Measurements from ENCODE around the gene GLTP. TPM values are rescaled to one million over a fixed set of nuclear protein-coding genes. Genes with fewer than 3 reads are reported as not detected.

GLTP gene
- total and polyA plus RNA-seq, 12 donors: 18.0 to 28.0 (median 21.9) TPM

DNA sequence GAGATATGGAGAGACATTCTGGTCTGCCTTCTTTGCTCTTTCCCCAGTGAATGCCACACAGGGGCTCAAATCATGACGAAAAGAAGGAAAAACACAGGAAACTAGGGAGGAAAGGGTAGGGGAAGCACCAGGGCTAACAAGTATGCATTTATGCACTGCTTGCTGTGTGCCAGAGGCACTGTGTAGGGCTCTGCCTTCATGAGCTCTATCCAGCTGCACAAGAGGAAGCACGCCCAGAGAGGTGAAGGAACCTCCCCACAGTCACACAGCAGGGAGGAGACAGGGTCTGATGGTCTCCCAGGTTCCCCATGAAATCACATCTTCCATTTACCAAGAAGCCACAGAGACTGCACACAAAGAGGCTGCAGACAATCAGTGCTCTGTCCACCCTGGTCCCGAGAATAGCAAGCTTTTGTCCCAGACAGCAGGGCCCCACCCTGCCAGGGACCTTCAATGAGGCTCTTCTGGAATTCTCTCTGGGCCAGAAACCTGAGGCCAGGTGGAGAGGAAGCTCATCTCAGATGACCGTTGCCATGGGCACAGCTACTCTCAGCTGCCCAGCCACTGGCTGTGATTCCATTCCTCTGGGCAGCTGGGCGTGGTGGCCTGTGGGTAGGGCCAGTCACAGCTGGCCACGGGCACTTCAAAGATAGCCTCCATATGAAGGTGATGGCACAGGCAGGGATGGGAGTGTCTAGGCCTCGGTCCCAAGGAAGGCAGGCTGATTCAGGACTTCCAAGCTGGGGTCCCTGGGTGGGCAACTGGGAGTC is 39.9 kb downstream of the GLTP start:
- ATAC-seq (no peak), DNase-seq (no peak)
- peaks cover 0 to 10% (median 0%) of the 10 kb centered on the region in 9 donors for H3K4me1 ChIP-seq
- H3K27ac ChIP-seq: no peak overlapping the region
- H3K36me3 ChIP-seq: no peaks in the 10 kb centered on the region
- no peaks in the 10 kb centered on the region for H3K27me3 ChIP-seq
- H3K9me3 ChIP-seq: no peaks in the 10 kb centered on the region
- no peak overlapping the region for H3K4me3 ChIP-seq
- intact Hi-C loops (cut with DNase I): loop anchor here in 1 of 10 donors (5.0 kb wide), 1 partner anchor 33 kb away; no protein-coding TSS in a partner anchor
- TF ChIP-seq, protein P1, sequence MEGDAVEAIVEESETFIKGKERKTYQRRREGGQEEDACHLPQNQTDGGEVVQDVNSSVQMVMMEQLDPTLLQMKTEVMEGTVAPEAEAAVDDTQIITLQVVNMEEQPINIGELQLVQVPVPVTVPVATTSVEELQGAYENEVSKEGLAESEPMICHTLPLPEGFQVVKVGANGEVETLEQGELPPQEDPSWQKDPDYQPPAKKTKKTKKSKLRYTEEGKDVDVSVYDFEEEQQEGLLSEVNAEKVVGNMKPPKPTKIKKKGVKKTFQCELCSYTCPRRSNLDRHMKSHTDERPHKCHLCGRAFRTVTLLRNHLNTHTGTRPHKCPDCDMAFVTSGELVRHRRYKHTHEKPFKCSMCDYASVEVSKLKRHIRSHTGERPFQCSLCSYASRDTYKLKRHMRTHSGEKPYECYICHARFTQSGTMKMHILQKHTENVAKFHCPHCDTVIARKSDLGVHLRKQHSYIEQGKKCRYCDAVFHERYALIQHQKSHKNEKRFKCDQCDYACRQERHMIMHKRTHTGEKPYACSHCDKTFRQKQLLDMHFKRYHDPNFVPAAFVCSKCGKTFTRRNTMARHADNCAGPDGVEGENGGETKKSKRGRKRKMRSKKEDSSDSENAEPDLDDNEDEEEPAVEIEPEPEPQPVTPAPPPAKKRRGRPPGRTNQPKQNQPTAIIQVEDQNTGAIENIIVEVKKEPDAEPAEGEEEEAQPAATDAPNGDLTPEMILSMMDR (IDR thresholded peaks at IDR 0.05): no peak
- 63 to 68% methylated on average over 7 of the region's 7 CpGs for WGBS, 2 donors

DNA sequence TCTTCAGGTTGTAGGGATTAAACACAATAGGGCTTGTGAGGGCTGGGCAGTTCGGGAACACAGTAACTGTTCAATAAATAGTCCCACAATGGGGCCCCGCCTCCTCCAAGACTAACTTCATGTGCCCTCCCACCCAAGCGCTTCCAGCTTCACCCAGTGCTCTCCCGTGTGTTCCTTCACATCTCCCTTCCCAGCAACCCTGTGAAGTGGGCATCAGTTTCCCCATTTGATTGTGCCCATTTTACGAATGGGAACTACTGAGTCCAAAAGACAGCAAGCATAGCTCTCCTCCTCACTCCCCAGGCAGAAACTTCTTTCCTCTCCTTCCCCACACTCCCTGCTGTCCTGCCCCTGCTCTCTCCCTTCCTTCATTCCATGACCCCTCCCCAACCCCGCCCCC is 40.9 kb downstream of the GLTP start:
- WGBS, 2 donors: 67 to 71% methylated on average over 6 of the region's 6 CpGs
- TF ChIP-seq, protein P1 (IDR thresholded peaks at IDR 0.05): no peak
- Histone ChIP-seq H3K27me3 (no peaks in the 10 kb centered on the region), H3K9me3 (no peaks in the 10 kb centered on the region), H3K27ac (no peak overlapping the region), H3K36me3 (no peaks in the 10 kb centered on the region), H3K4me3 (no peak overlapping the region), H3K4me1 (peaks cover 0 to 4% (median 0%) of the 10 kb centered on the region in 9 donors)
- no peak for DNase-seq
- no peak for ATAC-seq
- intact Hi-C loops (cut with DNase I): no loop called here

DNA sequence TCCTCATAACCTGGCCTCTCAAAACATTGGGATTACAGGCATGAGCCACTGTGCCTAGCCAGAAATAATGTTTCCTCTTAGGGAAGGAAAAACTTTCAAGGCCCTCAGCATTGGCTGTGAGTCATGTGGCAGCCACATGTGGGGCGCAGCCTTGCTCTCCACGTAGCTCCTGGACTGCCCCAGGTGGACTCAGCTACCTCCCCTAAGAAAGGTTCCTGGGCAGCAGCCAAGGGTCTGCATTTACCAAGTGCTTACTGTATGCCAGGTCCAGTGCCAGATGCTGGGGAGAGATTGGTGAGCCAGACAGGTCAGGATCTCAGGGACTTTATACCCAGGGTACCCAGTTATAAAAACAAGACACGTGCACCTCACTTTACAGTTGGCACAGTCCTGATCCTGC is 43.4 kb downstream of the GLTP start:
- ATAC-seq (no peak), DNase-seq (no peak)
- peaks cover 0 to 22% (median 18%) of the 10 kb centered on the region in 7 donors for H3K27me3 ChIP-seq
- no peak overlapping the region for H3K4me3 ChIP-seq
- H3K36me3 ChIP-seq: no peaks in the 10 kb centered on the region
- 57 to 62% methylated on average over 3 of the region's 3 CpGs for WGBS, 2 donors
- TF ChIP-seq, protein P1 (IDR thresholded peaks at IDR 0.05): no peak
- no peaks in the 10 kb centered on the region for H3K9me3 ChIP-seq
- peaks cover 0 to 19% (median 0%) of the 10 kb centered on the region in 9 donors for H3K4me1 ChIP-seq
- intact Hi-C loops (cut with DNase I): no loop called here
- no peak overlapping the region for H3K27ac ChIP-seq

DNA sequence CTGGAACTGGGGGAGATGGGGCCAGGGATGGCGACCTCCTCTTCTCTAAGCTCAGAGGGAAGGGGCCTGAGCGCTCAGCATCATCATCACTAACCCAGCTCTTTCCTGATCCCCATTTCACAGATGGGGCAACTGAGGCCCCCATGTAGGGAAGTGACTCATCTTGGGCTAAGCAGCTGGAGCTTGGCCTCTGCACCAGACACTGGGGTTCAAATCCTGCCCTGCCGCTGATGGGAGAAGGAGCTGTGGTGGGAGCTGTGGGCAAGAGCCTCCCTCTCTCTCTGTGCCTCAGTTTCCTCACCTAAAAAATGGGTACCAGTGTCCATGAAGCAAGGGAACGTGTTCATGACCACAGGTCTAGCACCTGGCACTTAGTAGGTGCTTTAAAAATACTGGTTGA is 44.5 kb downstream of the GLTP start:
- WGBS, 2 donors: 86 to 92% methylated on average over 4 of the region's 4 CpGs
- H3K4me3 ChIP-seq: no peak overlapping the region
- peaks cover 0 to 32% (median 20%) of the 10 kb centered on the region in 7 donors for H3K27me3 ChIP-seq
- intact Hi-C loops (cut with DNase I): no loop called here
- no peaks in the 10 kb centered on the region for H3K9me3 ChIP-seq
- no peak overlapping the region for H3K27ac ChIP-seq
- DNase-seq (no peak), ATAC-seq (no peak)
- H3K4me1 ChIP-seq: peaks cover 0 to 22% (median 0%) of the 10 kb centered on the region in 9 donors
- TF ChIP-seq, protein P1 (IDR thresholded peaks at IDR 0.05): no peak
- H3K36me3 ChIP-seq: no peaks in the 10 kb centered on the region

Data from heart right ventricle (tissue), 16 donors.